ENCODE results near the gene KLHL33.

Gene KLHL33

DNA sequence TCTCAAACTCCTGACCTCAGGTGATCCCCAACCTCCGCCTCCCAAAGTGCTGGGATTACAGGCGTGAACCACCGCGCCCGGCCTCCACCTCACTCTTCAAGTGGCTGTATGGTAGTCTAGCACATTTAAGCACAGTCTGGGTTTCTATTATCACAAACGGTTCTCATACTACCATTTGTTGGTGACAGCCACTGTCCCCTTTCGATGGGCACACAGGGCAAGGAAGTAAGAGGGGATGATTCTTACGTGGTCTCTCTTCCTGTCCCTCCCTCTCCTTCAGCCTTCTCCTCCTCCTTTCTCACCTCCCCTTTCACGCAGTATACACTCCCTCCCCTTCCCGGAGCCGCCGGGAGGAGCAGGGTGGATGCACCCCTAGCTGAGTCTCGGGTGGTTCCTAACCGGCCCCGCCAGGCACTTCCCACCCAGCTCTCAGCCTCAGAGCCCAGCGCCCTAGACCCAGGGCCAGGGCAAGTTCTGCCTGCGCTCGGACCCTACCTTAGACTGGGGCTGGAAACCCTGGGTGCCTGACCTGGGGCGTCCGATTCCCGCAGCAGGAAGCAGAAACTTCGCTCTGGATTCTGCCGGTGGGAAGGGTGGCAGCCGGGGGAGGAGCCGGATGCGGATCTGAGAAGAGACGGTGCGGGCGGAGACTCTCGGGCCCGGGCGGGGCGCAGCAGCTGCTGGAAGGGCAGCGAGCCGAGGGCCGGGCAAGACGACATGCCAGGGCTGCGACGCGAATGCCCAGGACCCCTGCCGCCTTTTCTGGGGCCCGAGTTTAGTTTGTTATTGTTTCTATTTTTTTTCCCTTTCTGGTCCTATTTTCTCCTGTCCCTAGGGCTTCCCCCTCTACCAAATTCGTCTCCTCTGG is 22.9 kb downstream of the KLHL33 start, which contains the start of gene TEP1:
Gene TEP1 (minus strand): TSS at position 626 of the 868 bp plus-strand sequence. CDS start 5,062 bp downstream, outside the sequence.
- peak; percentile 83 for DNase-seq

DNA sequence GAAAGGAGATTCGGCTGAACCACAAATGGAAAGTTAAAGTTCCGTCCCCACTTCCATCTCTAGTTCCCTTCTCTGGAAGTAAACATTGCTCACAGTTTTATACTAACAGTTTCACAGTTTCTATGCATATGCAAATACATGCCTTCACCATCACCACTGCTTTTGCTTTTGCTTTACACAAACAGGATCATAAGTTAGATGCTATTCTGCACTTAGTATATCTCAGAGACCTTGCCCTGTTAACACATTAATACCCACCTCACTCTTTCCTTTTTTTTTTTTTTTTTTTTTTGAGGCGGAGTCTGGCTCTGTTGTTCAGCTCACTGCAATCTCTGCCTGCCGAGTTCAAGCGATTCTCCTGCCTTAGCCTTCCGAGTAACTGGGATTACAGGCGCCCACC is 23.6 kb downstream of the KLHL33 start:
- DNase-seq = no peak

DNA sequence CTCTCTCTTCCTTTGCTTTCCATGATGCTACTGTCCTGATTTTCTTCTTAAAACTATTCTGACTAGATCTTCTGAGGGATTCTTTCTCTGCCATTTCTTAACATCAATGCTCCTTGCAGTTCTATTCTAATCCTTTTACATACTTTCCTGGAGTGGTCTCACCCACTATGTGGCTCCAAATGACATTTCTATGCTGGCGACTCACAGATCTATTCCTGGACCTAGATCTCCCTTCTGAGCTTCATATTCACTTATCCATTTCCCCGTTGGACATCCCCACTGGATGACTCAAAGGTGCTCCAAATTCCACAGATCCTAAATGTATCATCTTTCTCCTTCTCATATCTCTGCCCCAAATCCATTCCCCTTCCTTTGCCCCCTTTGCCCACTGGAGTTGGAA is 26.7 kb downstream of the KLHL33 start:
- DNase-seq = no peak

DNA sequence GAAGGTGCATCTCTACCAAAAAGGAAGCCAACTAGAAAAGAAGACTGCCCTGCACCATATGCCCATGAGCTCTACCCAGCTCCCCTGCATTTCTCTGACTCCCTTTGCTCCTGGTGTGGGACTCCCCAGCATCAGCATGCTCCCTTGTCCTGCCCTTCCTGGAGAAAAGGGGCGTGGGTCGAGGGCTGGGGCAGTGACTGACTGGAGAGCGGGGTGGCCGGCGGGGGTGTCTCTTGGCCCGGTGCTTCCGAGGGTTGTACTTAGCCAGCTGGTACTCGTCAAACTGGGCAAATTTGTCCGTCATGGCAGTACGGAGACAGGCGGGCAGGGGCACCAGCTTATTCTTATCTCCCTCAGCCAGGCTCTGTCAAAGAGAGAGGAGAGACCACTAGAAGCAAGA is 32.4 kb downstream of the KLHL33 start:
- no peak for DNase-seq

DNA sequence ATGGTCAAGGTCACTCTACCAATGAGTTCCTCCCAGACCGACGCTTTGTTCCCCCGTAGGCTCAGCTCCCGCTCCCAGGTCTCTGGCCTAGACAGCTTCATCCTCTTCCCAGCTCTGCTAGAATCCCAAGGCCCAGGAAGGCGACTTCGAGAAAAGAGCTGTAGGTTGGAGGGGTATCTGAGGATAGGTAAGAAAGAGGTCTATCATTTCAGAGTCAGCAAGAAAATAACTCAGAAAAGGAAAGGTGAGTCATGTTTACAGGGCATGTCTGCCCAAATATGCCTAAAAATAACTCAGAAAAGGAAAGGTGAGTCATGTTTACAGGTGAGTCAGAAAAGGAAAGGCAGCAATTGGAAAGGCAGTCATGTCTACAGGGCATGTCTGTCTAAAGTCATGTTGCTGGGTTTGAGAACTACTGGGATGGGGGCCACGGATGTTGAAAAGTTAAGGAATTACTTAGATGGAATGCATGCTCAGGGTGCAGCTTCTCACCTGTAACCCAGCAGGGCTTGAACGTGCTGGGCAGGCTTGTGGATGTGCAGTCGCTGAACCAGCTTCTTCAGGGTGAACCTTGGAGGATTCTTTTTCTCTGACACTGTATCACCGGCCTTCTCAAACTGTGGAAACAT is 34.9 kb downstream of the KLHL33 start:
- DNase-seq = no peak

DNA sequence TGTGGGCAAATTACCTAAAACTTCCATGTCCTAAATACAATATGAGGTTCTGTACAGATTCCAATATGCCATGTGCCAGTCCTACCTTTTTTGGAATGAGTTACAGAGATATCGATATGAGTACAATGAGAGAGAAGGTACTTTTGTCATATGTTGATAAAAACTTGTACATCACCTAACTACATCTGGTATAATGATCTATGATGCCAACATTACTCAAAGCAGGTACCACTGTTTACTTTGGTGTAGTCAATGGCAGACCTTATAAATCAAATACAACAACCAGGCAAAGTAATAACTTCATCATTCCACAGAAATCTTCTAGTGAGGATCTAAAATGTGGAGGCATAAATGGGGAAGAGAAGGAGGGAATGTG is 35.4 kb downstream of the KLHL33 start:
- DNase-seq = no peak

DNA sequence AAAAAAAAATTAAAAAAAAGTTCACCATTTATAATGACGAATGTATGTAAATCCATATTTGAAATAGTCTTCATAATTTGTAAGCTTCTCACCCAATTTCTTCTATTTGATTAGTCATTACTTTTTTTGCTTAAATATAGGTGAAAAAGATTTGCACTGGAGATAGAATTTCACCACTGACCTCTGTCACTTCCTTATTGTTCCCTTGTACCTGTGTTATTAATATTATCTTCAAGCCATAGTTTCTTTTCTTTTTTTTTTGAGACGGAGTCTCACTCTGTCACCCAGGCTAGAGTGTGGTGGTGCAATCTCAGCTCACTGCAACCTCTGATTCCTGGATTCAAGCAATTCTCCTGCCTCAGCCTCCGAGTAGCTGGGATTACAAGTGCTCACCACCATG is 38.5 kb downstream of the KLHL33 start:
- DNase-seq = no peak

DNA sequence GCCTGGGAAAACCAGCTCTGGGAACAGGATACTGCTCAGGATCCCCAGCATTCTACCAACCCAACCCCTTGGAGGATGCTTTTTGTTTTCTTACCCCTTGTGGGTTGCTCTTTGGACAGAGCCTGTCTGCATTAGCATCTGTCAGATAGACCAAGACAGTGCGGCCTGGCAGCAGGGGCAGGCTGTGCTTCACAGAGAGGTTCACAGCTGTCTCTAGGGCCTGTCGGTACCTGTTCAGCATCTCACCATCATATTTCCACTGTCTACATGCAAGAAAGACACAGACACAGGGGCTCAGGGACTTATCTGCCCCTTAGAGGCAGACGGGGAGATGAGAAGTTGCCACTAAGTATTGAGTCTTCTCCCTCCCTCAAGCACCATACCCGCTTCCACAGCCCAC is 44.5 kb downstream of the KLHL33 start:
- DNase-seq = no peak

DNA sequence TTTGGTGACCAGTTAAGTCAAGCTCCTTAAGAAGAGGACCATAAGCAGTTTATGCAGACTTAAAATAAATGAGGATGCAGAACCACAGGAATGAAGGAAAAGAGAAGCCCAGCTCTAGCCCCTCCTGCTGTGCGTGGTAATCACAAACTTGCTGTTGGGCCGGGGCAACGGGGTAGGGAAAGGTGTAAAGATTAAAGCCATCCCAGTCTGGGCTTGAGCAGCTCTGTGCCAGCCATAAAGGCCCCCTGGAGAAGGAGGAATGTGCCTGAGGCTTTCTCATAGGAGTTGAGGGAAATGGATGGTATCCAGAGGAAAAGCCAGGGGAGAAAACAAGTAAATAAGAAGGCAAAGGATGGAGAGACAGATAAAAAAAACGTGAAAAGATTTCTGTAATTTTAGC is 47.8 kb downstream of the KLHL33 start:
- DNase-seq = no peak

DNA sequence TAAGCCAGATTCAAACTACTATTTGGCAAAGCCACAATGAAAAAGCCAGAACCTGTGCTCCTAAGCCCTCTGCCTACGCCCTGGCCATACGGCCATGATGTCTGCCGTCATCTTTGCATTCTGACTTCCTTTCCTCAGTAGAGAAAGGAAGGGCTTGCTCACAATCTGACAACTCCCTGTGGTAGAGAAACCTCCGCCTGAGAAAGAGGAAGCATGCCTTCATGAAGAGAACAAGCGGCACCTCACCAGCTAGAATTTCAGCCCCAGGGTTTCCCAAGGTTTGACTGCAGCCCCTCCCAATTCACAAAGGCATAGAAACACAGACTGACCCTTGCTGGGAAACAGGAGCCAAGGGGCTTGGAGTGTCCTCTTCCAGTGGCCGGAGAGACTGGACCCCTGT is 48.4 kb downstream of the KLHL33 start:
- no peak for DNase-seq

DNA sequence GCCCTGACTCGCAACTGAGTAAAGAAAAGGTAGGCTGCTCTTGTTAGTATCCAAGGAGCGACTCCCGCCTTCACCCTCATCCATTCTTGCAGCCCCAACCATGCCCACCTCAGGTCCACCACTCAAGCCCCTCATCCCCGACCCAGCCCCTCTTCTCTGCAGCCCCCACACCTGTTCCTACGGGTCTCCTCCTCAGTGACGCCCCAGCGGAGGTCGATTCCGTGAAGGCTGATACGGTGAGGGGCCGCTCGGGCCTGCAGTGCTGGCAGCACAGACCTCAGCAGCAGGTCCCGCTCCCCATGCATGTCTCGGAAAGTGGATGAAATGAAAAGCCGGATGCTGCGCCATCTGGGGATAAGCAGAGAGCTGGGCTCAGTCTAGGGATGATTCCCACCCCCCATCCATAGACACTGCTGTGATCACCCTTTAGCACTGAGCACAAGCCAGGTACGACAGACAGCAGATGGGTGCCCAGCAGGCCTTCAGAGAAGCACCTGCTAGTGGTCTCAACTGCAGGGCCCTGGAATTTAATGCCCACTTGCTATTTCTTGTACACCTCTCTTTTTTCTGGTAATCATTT is 49.6 kb downstream of the KLHL33 start:
- DNase-seq = no peak

DNA sequence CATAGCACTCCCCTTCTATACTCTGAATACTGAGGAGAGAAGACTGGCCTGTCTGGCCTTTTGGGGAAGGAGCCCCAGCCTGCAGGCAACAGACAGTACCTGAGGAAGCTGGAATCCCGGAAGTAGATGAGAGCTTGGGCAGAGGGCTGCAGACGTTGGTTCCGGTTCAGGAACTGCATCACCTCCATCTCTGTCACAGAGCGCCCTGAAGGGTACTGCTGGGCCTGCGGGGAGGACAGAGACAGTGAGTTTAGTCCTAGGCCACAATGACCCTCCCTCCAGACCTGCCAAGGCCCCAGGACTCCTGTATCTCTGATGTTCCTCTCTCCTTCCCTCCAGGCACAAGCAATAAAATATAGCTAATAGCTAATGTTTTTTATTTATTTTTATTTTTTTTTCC is 51.1 kb downstream of the KLHL33 start:
- no peak for DNase-seq

DNA sequence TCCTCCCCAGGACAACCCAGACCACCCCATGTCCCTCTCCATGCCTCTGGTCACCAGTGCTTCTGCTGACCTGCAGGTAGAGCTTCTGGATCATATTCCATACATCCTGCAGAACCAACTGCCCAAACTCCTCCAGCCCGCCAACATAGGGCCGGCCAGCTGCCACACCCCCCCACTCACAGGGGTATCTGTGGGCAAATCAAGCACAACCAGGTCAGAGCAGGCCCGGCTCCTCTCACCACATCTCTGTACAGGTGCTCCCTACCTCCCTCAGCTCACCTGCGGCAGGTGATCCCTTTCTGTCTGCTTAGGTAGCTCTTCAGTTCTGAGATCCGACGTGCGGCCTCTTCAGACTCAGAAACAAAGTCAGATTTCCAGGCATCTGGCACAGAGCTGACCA is 51.6 kb downstream of the KLHL33 start:
- no peak for DNase-seq

DNA sequence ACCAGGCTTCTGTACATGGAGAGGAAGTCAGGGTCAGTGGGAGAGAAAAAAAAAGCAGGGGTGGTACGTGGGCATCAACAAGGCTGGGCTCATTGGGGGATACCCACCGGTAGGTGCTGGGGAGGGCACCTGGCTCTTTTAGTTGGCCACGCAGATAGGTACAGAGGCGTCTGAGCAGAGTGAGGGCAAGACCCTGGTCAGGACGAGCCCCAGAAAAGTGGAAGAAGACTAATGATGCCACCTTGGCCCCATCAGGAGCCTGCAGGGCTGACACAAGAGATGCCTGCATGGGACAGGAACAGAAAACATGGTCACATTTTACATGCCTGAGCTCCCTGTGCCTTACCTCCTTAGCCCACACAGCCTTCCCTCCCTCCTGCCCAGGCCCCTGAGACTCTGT is 52.3 kb downstream of the KLHL33 start:
- DNase-seq = no peak

DNA sequence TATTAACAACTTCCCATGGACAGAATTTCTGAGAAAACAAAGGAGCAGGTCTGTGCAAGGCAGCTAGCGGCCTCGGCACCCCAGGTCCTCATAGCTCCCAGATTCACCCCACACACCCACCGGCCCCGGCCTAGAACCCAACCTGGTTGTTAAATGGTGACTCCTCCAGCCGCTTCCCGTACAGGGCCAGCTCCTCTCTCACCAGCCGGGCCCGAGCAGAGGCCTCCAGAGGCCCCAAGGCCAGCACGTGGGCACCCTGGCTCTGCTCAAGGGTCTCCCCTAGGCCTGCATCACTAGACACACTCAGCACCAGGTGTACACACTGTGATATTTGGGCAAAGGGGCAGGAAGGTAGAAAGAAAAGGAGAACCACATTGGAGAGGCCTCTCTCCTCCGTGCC is 52.9 kb downstream of the KLHL33 start:
- no peak for DNase-seq

DNA sequence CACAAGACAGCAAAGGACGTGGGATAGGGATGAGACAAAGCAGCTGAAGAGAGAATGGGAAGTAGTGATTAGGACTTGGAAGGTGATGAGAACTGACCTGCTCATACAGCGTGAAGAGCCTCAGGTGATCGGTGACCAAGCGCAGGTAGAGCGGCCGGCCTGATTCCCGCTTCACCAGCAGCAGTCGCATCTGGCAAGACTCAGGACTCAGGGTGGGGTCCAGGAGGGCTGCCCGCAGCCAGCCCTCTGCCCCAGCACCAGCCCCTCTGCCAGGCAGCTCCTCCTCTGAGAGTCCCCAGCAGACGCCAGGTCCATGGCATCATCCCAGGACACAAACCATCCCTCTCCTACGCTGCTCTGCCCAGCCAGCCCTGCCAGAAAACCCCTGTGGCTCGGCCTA is 53.4 kb downstream of the KLHL33 start:
- no peak for DNase-seq

DNA sequence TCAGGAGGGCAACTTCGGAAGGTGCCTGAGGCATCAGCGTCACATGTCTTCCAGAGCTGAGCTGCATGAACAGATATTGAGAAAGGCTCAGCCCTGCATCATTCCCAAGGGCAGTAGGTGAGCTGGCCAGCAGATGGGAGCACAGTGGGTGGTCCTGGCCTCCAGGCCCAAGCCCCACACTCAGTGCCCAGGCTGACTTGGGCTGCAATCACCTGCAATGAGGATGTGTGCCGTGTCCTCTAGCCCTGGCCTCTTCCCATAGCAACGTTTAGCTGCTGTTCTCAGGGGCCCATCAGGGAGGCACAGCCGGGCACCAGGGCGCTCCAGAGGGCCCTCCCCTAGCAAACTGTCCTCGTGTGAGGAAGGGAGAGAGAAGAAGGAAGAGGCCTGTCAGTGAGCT is 54.6 kb downstream of the KLHL33 start:
- no peak for DNase-seq

DNA sequence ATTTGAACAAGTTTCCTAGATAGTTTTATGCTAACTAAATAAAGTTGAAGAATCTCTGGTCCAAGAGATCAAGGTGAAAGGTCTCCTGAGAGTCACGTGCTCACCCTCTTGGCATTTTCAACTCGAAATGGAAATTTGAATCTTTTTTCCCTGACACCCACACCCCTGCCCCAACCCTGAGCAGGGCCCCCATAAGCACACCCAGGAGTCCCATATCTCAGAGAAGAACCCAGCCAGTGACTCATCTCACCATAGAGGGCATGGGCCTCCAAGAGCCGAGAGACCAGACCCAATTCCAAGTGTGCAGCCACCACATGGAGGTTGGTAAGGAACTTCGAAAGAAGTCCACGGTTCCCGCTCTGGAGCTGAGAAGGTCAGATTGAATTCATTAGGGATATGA is 55.3 kb downstream of the KLHL33 start:
- DNase-seq = no peak

DNA sequence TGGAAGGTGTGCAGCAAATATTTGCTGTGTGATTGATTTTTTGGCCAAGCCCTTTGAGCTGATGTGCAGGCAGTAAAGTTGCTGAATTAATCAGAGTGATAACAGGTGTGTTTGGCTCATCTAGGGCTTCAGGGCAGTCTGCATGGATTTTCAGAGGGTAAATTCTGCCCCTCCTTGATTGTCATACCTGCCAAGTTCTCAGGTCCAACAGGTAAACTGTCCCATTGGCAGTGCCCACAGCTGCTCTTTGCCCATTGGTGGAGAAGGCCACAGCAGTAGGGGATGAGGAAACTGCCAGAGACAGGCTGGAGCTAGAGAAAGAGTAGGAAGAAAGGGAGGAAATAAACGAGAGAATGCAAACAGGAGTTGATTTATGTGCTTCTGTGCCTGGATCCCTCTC is 56.2 kb downstream of the KLHL33 start:
- no peak for DNase-seq

DNA sequence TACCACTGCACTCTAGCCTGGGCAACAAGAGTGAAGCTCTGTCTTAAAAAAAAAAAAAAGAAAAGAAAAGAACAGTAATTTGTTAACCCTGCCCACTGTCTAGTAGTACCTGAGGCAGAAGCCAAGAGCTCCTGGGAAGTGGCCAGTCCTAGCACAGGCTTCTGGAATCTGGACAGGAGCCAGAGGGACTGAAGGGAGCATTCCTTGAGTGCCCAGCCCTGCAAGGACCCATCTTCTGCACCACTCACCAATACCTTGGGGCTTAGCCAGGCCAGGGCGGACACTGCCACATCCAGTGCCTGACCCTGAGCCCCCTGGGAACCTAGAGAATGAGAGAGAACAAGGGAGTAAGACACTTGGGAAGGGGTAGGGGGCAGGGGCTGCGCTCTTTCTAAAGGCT is 58.8 kb downstream of the KLHL33 start:
- no peak for DNase-seq

DNA sequence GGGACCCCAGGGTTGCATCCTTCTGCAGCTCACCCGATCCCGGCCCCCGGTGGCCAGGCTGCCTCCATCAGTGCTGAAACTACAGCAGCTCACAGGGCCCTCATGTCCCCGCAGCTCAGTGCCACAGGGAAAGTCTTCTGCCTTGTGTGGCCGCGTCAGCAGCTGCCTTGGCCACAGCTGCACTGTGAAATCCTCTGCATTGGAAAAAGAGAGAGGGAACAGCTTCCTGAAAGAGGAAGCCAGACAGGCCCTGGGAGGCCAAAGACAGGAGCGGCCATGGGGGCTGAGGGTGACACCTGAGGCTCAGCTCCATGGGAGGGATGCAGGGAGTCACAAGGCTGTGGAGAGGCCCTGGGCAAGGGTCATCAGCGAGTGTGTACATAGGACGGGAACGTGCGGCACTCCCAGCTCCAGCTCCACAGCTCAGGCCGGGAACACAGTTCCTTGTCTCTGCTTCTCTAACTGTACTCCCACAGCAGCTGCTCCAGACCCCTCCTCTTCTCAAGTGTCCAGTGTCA is 59.8 kb downstream of the KLHL33 start:
- DNase-seq = no peak

All from NCI-H510A (cell line).